GM21390 (cell line): Measurements from ENCODE around the gene FHOD3.

Experiments used
- ATAC-seq: cut with Tn5 transposase; IDR thresholded peaks from one replicate; pipeline ENCODE4 v1.9.1; 2021; ENCODE audit not compliant: unreplicated experiment

Gene FHOD3

GRCh38 chr18:36403896-36404820 lies 106.6 kb downstream of the FHOD3 start:
- ATAC-seq, result no peak

- no peak for ATAC-seq
Observed at GRCh38 chr18:36405611-36406010, 108.1 kb downstream of the FHOD3 start.

GRCh38 chr18:36406805-36407204 lies 109.3 kb downstream of the FHOD3 start:
- ATAC-seq, result no peak

GRCh38 chr18:36408606-36409005 lies 111.1 kb downstream of the FHOD3 start:
- ATAC-seq, result no peak

GRCh38 chr18:36409779-36410178 lies 112.3 kb downstream of the FHOD3 start:
- no peak for ATAC-seq

- no peak for ATAC-seq
Observed at GRCh38 chr18:36410346-36410745, 112.8 kb downstream of the FHOD3 start.

- no peak for ATAC-seq
Observed at GRCh38 chr18:36411745-36412168, 114.2 kb downstream of the FHOD3 start.

- no peak for ATAC-seq
Observed at GRCh38 chr18:36412778-36413177, 115.3 kb downstream of the FHOD3 start.

GRCh38 chr18:36415171-36415570 lies 117.7 kb downstream of the FHOD3 start:
- no peak for ATAC-seq

- no peak for ATAC-seq
Observed at GRCh38 chr18:36415625-36416024, 118.1 kb downstream of the FHOD3 start.

- ATAC-seq, result no peak
Observed at GRCh38 chr18:36419188-36419899, 121.8 kb downstream of the FHOD3 start.

- ATAC-seq, result peak; percentile 64
Observed at GRCh38 chr18:36419900-36420531, 122.5 kb downstream of the FHOD3 start.

GRCh38 chr18:36420826-36421225 lies 123.3 kb downstream of the FHOD3 start:
- ATAC-seq, result no peak

GRCh38 chr18:36424741-36425142 lies 127.2 kb downstream of the FHOD3 start:
- no peak for ATAC-seq

- ATAC-seq, result no peak
Observed at GRCh38 chr18:36427369-36427768, 129.9 kb downstream of the FHOD3 start.

- ATAC-seq, result no peak
Observed at GRCh38 chr18:36427831-36428230, 130.3 kb downstream of the FHOD3 start.

- no peak for ATAC-seq
Observed at GRCh38 chr18:36428431-36429029, 131.0 kb downstream of the FHOD3 start.

- ATAC-seq, result no peak
Observed at GRCh38 chr18:36432880-36433555, 135.5 kb downstream of the FHOD3 start.

GRCh38 chr18:36436387-36436786 lies 138.9 kb downstream of the FHOD3 start:
- no peak for ATAC-seq

- no peak for ATAC-seq
Observed at GRCh38 chr18:36440614-36441013, 143.1 kb downstream of the FHOD3 start.
